Hepatocyte (in vitro differentiated cells): ENCODE data around the gene APOBEC3C. TPM values are rescaled to one million over a fixed set of nuclear protein-coding genes. Genes with fewer than 3 reads are reported as not detected.

Experiments
- DNase-seq: peaks from one replicate; pipeline ENCODE4 v3.0.0-alpha.2; 2016; ENCODE audit warnings: low spot score
- H2AFZ ChIP-seq: fragments of 200-600 bp; sonication (generic); 2 replicates; pipeline ENCODE4 v1.6.0; 2016; ENCODE audit warnings: antibody characterized with exemption, mild to moderate bottlenecking
- H3K27ac ChIP-seq: fragments of 200-600 bp; sonication (generic); 2 replicates; pipeline ENCODE4 v1.5.1; 2016; ENCODE audit warnings: mild to moderate bottlenecking
- H3K27me3 ChIP-seq: fragments of 200-600 bp; sonication (generic); 2 replicates; pipeline ENCODE4 v1.6.1; 2016
- H3K36me3 ChIP-seq: fragments of 200-600 bp; sonication (generic); replicated peaks from 2 replicates; pipeline ENCODE4 v1.5.1; 2016; ENCODE audit warnings: low read depth; ENCODE audit not compliant: insufficient read depth
- H3K4me1 ChIP-seq: fragments of 200-600 bp; sonication (generic); 2 replicates; pipeline ENCODE4 v1.5.1; 2016; ENCODE audit warnings: mild to moderate bottlenecking, moderate library complexity; ENCODE audit not compliant: insufficient read depth
- H3K4me2 ChIP-seq: fragments of 200-600 bp; sonication (generic); 2 replicates; pipeline ENCODE4 v1.6.0; 2016
- H3K4me3 ChIP-seq: fragments of 200-600 bp; sonication (generic); 2 replicates; pipeline ENCODE4 v1.5.1; 2016; ENCODE audit warnings: mild to moderate bottlenecking
- H3K79me2 ChIP-seq: fragments of 200-600 bp; sonication (generic); 2 replicates; pipeline ENCODE4 v1.6.0; 2017; ENCODE audit warnings: mild to moderate bottlenecking
- H3K9me2 ChIP-seq: fragments of 200-600 bp; sonication (generic); replicated peaks from 2 replicates; pipeline ENCODE4 v1.6.0; 2017; ENCODE audit warnings: mild to moderate bottlenecking; ENCODE audit not compliant: insufficient read depth
- H3K9me3 ChIP-seq: fragments of 200-600 bp; sonication (generic); 2 replicates; pipeline ENCODE4 v1.5.1; 2016; ENCODE audit warnings: low read depth, mild to moderate bottlenecking
- H4K20me1 ChIP-seq: fragments of 200-600 bp; sonication (generic); 2 replicates; pipeline ENCODE4 v1.6.0; 2016; ENCODE audit warnings: mild to moderate bottlenecking; ENCODE audit not compliant: insufficient read depth, poor library complexity, severe bottlenecking
- EZH2 ChIP-seq: fragments of 200-600 bp; sonication (generic); IDR thresholded peaks from 2 replicates; pipeline ENCODE4 v1.6.1; 2016; ENCODE audit warnings: antibody characterized with exemption, mild to moderate bottlenecking, borderline replicate concordance
- EZH2phosphoT487 ChIP-seq: fragments of 200-600 bp; sonication (generic); IDR thresholded peaks from one replicate; pipeline ENCODE4 v1.6.1; 2018; ENCODE audit warnings: antibody characterized with exemption, mild to moderate bottlenecking, low read depth, moderate library complexity; ENCODE audit not compliant: unreplicated experiment, severe bottlenecking
- WGBS: methylation state at CpG from one replicate; pipeline ENCODE4 v1.1.6; 2016; ENCODE audit warnings: low lambda C conversion rate; ENCODE audit errors: missing lambda C conversion rate; 5-methylcytosine and 5-hydroxymethylcytosine counted together
- polyA plus RNA-seq: library from polyadenylated mRNA; unstranded; fragments of >200 nt; fragmentation: Nextera tagmentation; extraction: Ambion mirVana; gene quantifications from 2 replicates; pipeline ENCODE4 v1.2.1, GENCODE V29; 2016
- total RNA-seq: library from RNA; depleted of rRNA; stranded (reverse); fragments of >200 nt; gene quantifications from 2 replicates; pipeline ENCODE4 v1.2.3, GENCODE V29; 2014
- TF ChIP-seq, protein P1 (sequence below): fragments of 200-600 bp; sonication (generic); IDR thresholded peaks from 2 replicates; pipeline ENCODE4 v1.5.1; 2016; ENCODE audit warnings: antibody characterized with exemption, mild to moderate bottlenecking; ENCODE audit not compliant: poor library complexity

The APOBEC3C gene
- total and polyA plus RNA-seq, 2 experiments from 2014 or later = 8.0 to 36.8 TPM

DNA sequence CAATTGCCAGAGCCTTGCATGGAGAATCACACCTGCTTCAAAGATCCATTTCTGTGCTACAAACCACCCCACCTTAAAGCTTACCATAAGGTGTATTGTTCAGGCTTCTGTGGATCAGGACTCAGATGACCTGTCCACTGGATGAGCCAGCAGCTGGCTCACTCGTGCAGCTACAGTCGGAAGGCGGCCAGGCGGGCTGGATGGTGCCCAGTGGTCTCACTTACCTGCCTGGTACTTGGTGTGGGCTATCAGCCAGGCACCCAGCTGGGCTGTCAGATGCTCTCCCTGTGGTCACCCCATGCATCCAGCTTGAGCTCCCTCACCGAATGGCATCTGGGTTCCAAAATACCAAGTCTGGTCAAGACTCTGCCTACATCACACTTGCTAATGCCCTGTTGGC, 42.9 kb upstream of the APOBEC3C start:
- no peaks in the 10 kb centered on the region for H3K9me2 ChIP-seq
- TF ChIP-seq, protein P1, sequence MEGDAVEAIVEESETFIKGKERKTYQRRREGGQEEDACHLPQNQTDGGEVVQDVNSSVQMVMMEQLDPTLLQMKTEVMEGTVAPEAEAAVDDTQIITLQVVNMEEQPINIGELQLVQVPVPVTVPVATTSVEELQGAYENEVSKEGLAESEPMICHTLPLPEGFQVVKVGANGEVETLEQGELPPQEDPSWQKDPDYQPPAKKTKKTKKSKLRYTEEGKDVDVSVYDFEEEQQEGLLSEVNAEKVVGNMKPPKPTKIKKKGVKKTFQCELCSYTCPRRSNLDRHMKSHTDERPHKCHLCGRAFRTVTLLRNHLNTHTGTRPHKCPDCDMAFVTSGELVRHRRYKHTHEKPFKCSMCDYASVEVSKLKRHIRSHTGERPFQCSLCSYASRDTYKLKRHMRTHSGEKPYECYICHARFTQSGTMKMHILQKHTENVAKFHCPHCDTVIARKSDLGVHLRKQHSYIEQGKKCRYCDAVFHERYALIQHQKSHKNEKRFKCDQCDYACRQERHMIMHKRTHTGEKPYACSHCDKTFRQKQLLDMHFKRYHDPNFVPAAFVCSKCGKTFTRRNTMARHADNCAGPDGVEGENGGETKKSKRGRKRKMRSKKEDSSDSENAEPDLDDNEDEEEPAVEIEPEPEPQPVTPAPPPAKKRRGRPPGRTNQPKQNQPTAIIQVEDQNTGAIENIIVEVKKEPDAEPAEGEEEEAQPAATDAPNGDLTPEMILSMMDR = no peak
- no peak for TF ChIP-seq EZH2phosphoT487
- TF ChIP-seq EZH2 = no peak
- no peaks in the 10 kb centered on the region for H3K4me1 ChIP-seq
- no peak overlapping the region for H3K4me2 ChIP-seq
- no peak overlapping the region for H2AFZ ChIP-seq
- no peak for DNase-seq
- no peaks in the 10 kb centered on the region for H3K79me2 ChIP-seq
- H3K27ac ChIP-seq = no peak overlapping the region
- no peak overlapping the region for H3K4me3 ChIP-seq
- no peaks in the 10 kb centered on the region for H3K36me3 ChIP-seq
- no peaks in the 10 kb centered on the region for H4K20me1 ChIP-seq
- WGBS = 90% methylated on average over 5 of the region's 5 CpGs
- no peaks in the 10 kb centered on the region for H3K27me3 ChIP-seq
- H3K9me3 ChIP-seq = no peaks in the 10 kb centered on the region

DNA sequence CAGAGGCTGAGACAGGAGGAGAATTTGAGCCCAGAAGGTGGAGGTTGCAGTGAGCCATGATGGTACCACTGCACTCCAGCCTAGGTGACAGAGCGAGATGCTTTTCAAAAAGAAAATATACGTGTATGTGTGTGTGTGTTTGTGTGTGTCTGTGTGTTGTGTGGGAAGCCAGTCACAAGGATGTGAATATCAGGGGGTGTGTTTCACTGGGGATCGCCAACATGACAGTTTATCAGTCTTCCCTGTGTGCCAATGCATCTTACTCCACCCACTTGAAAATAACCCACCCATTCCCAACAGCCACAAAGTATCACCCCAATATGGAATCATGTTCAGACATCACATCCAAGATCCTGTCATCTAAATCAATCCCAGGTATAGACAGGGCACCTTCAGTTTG, 42.3 kb upstream of the APOBEC3C start:
- Histone ChIP-seq H3K4me1 (no peaks in the 10 kb centered on the region), H3K79me2 (no peaks in the 10 kb centered on the region), H3K9me2 (no peaks in the 10 kb centered on the region), H3K4me3 (no peak overlapping the region), H3K27ac (no peak overlapping the region), H2AFZ (no peak overlapping the region), H3K4me2 (no peak overlapping the region), H3K27me3 (no peaks in the 10 kb centered on the region), H4K20me1 (no peaks in the 10 kb centered on the region), H3K9me3 (no peaks in the 10 kb centered on the region), H3K36me3 (no peaks in the 10 kb centered on the region)
- DNase-seq = no peak
- TF ChIP-seq EZH2 = no peak
- TF ChIP-seq, protein P1 = no peak
- 91% methylated on average over 3 of the region's 3 CpGs for WGBS

DNA sequence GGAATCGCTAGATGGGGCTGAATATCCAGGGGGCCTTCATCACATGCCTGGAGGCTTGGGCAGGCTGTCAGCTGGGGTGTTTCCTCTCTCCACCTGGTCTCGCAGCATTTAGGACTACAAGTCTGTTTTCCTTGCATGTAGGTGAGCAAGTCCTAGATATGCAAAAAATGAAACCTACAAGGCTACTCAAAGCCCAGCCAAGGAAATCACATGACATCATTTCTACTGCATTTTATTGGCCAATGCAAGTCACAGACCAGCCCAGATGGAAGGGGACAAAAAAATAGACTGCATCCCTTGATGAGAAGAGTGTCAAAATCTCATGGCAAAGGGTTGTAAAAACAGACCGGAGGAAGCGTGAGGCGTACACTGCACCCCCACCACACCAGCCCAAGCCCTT, 41.5 kb upstream of the APOBEC3C start:
- no peaks in the 10 kb centered on the region for H3K9me2 ChIP-seq
- 90% methylated on average over 5 of the region's 5 CpGs for WGBS

More for the DNA sequence above, 41.5 kb upstream of the APOBEC3C start:
- no peak for TF ChIP-seq EZH2phosphoT487
- TF ChIP-seq, protein P1 = no peak
- no peak for TF ChIP-seq EZH2
- DNase-seq = no peak
- Histone ChIP-seq H3K4me3 (no peak overlapping the region), H3K36me3 (no peaks in the 10 kb centered on the region), H3K4me1 (no peaks in the 10 kb centered on the region), H3K9me3 (no peaks in the 10 kb centered on the region), H3K27me3 (no peaks in the 10 kb centered on the region), H3K79me2 (no peaks in the 10 kb centered on the region), H2AFZ (no peak overlapping the region), H3K4me2 (no peak overlapping the region), H4K20me1 (no peaks in the 10 kb centered on the region), H3K27ac (no peak overlapping the region)
